Stomach (tissue), 9 donors: ENCODE results near the gene TRANK1. TPM values are rescaled to one million over a fixed set of nuclear protein-coding genes. Genes with fewer than 3 reads are reported as not detected.

Experiments used
- DNase-seq, 2 donors: peaks; one replicate each; pipeline versions ENCODE4 v3.0.0 to v3.0.0-alpha.2; 2013 to 2019
- H3K27ac ChIP-seq, 5 donors: fragments of 200-600 bp in 4 of 5; sonication (generic) in 4 of 5; one replicate each; pipeline ENCODE4 v1.5.1; 2013 to 2019; ENCODE audit warnings: mild to moderate bottlenecking in 1 of 5, moderate library complexity in 1 of 5
- H3K27me3 ChIP-seq, 3 donors: fragments of 200-600 bp; sonication (generic); one replicate each; pipeline ENCODE4 v1.5.1; 2017 to 2019; ENCODE audit warnings: mixed run types in 1 of 3
- H3K36me3 ChIP-seq, 4 donors: fragments of 200-600 bp; sonication (generic); 1 replicate in 3 of 4; 2 replicates in 1 of 4; pipeline ENCODE4 v1.5.1; 2016 to 2019
- H3K4me1 ChIP-seq, 4 donors: fragments of 200-600 bp; sonication (generic); one replicate each; pipeline ENCODE4 v1.5.1; 2016 to 2019
- H3K4me3 ChIP-seq, 4 donors: fragments of 200-600 bp; sonication (generic) in 3 of 4; one replicate each; pipeline ENCODE4 v1.5.1; 2016 to 2019; ENCODE audit warnings: mild to moderate bottlenecking in 1 of 4
- H3K9me3 ChIP-seq, 4 donors: fragments of 200-600 bp; sonication (generic); one replicate each; pipeline ENCODE4 v1.5.1; 2016 to 2019
- CTCF ChIP-seq, 7 experiments: fragments of 450-650 bp in 4 of 7; fragments of 200-600 bp in 3 of 7; sonication (generic) in 3 of 7; IDR thresholded peaks; one replicate each; pipeline ENCODE4 v1.5.1; 2016 to 2019; ENCODE audit warnings: antibody characterized with exemption in 7 of 7, control low read depth in 2 of 7, mild to moderate bottlenecking in 1 of 7
- EP300 ChIP-seq: sonication (generic); formaldehyde crosslinking; IDR thresholded peaks from one replicate; pipeline ENCODE4 v1.6.1; 2017; ENCODE audit warnings: antibody characterized with exemption
- POLR2A ChIP-seq, 4 donors: fragments of 450-650 bp; IDR thresholded peaks; one replicate each; pipeline ENCODE4 v1.6.1; 2016; ENCODE audit warnings: antibody characterized with exemption in 4 of 4, control low read depth in 2 of 4, mild to moderate bottlenecking in 1 of 4, moderate library complexity in 1 of 4
- POLR2AphosphoS5 ChIP-seq, 3 donors: sonication (generic); formaldehyde crosslinking; IDR thresholded peaks; one replicate each; pipeline ENCODE4 v1.6.1; 2016; ENCODE audit warnings: antibody characterized with exemption in 3 of 3
- WGBS, 5 donors: extraction: QIAGEN DNeasy Blood & Tissue Kit in 3 of 5; methylation state at CpG; one replicate each; pipeline versions ENCODE4 v1.1.5 to v1.1.7; 2013 to 2018; 5-methylcytosine and 5-hydroxymethylcytosine counted together
- intact Hi-C: fragments of 100-400 bp; cut with DNase I; formaldehyde crosslinking; loops from one replicate; pipeline ENCODE4 v1.15.1; 2023; ENCODE audit warnings: low total_unique reads
- polyA plus RNA-seq, 3 donors: library from polyadenylated mRNA; stranded (reverse); fragments of 200-250 nt; gene quantifications; one replicate each; pipeline ENCODE4 v1.2.3, GENCODE V29; 2013
- total RNA-seq, 5 donors: library from RNA; depleted of rRNA; stranded (reverse); fragments of >200 nt; gene quantifications; one replicate each; pipeline versions ENCODE4 v1.1.0 to v1.2.3, GENCODE V29; 2014 to 2016
- donor health status: healthy with polysubstance abuse.
- donor health status: Bipolar disorder and iron deficiency.
- donor health status: healthy.

TRANK1 gene
- total and polyA plus RNA-seq, 8 donors: 1.2 to 27.2 (median 6.4) TPM

- DNase-seq: peak in 1 of 2 donors; percentile 66
- Histone ChIP-seq H3K4me3 (peak overlapping the region; percentile 52 to 70 (median 64)), H3K9me3 (no peaks in the 10 kb centered on the region), H3K36me3 (peaks cover 14 to 36% (median 26%) of the 10 kb centered on the region in 4 donors), H3K27ac (peak overlapping the region; percentile 85 to 99 (median 98)), H3K4me1 (peaks cover 33 to 63% (median 51%) of the 10 kb centered on the region in 4 donors), H3K27me3 (no peaks in the 10 kb centered on the region)
- TF ChIP-seq POLR2AphosphoS5 (IDR thresholded peaks at IDR 0.05) (peak in 1 of 3 donors; percentile 5), EP300 (no peak)
- intact Hi-C loops: no loop called here
- WGBS, 5 donors: 12 to 20% (median 17%) methylated on average over 18 to 24 of the region's 24 CpGs
Observed at GRCh38 chr3:36991923-36992805, 47.3 kb upstream of the TRANK1 start.

GRCh38 chr3:36991147-36991546, 46.3 kb upstream of the TRANK1 start:
- intact Hi-C loops: no loop called here
- no peak for TF ChIP-seq EP300
- TF ChIP-seq POLR2A (IDR thresholded peaks at IDR 0.05): no peak
- TF ChIP-seq POLR2AphosphoS5 (IDR thresholded peaks at IDR 0.05): no peak
- no peak for TF ChIP-seq CTCF (IDR thresholded peaks at IDR 0.05)
- H3K4me1 ChIP-seq: peaks cover 33 to 65% (median 51%) of the 10 kb centered on the region in 4 donors
- 65 to 85% (median 79%) methylated on average over 3 of the region's 3 CpGs for WGBS, 5 donors
- H3K4me3 ChIP-seq: peak overlapping the region; percentile 52 to 70 (median 64)
- H3K36me3 ChIP-seq: peaks cover 13 to 36% (median 26%) of the 10 kb centered on the region in 4 donors
- no peak for DNase-seq
- no peaks in the 10 kb centered on the region for H3K27me3 ChIP-seq
- H3K9me3 ChIP-seq: no peaks in the 10 kb centered on the region
- peak overlapping the region in 3 of 5 donors; percentile 98 to 99 (median 99) for H3K27ac ChIP-seq

- intact Hi-C loops: no loop called here
- no peak for DNase-seq
- Histone ChIP-seq H3K27ac (peak overlapping the region in 2 of 5 donors; percentile 3 to 54), H3K9me3 (no peaks in the 10 kb centered on the region), H3K4me1 (peaks cover 33 to 60% (median 48%) of the 10 kb centered on the region in 4 donors), H3K27me3 (no peaks in the 10 kb centered on the region), H3K4me3 (peak overlapping the region; percentile 1 to 65 (median 28)), H3K36me3 (peaks cover 24 to 38% (median 31%) of the 10 kb centered on the region in 4 donors)
- TF ChIP-seq POLR2A (IDR thresholded peaks at IDR 0.05) (no peak), POLR2AphosphoS5 (IDR thresholded peaks at IDR 0.05) (no peak), EP300 (no peak), CTCF (IDR thresholded peaks at IDR 0.05) (no peak)
Observed at GRCh38 chr3:36989568-36989967, 44.7 kb upstream of the TRANK1 start.

GRCh38 chr3:36989005-36989404, 44.2 kb upstream of the TRANK1 start:
- TF ChIP-seq CTCF (IDR thresholded peaks at IDR 0.05) (no peak), POLR2A (IDR thresholded peaks at IDR 0.05) (no peak), EP300 (no peak), POLR2AphosphoS5 (IDR thresholded peaks at IDR 0.05) (no peak)
- 69 to 87% (median 77%) methylated on average over 3 of the region's 3 CpGs for WGBS, 5 donors
- H3K27ac ChIP-seq: peak overlapping the region in 1 of 5 donors; percentile 54
- H3K4me3 ChIP-seq: peak overlapping the region in 3 of 4 donors; percentile 1 to 65 (median 52)
- peaks cover 26 to 44% (median 36%) of the 10 kb centered on the region in 4 donors for H3K36me3 ChIP-seq
- no peaks in the 10 kb centered on the region for H3K27me3 ChIP-seq
- DNase-seq: no peak
- intact Hi-C loops: no loop called here
- H3K9me3 ChIP-seq: no peaks in the 10 kb centered on the region
- peaks cover 33 to 54% (median 42%) of the 10 kb centered on the region in 4 donors for H3K4me1 ChIP-seq
